ENCODE data around the gene GALNT13.

DNA sequence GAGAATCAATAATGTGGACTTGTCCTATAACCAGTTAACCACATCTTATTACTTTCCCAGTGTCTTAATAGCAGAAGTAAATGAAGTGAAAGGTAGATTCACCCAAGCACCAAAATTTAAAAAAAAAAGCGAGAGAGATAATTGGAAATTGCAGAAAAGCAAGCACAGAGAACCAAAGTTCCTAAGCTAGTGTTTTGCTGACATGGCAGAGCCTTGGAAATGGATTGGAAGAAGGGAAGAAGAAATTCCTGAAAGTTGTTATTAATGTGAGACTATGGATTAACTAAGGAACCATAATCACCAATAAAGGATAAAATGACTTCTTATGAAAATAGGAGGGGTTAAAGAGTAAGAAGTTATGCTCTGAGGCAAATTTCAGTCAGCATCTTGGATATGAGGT is 384.4 kb downstream of the GALNT13 start:
- TF ChIP-seq, protein P1, sequence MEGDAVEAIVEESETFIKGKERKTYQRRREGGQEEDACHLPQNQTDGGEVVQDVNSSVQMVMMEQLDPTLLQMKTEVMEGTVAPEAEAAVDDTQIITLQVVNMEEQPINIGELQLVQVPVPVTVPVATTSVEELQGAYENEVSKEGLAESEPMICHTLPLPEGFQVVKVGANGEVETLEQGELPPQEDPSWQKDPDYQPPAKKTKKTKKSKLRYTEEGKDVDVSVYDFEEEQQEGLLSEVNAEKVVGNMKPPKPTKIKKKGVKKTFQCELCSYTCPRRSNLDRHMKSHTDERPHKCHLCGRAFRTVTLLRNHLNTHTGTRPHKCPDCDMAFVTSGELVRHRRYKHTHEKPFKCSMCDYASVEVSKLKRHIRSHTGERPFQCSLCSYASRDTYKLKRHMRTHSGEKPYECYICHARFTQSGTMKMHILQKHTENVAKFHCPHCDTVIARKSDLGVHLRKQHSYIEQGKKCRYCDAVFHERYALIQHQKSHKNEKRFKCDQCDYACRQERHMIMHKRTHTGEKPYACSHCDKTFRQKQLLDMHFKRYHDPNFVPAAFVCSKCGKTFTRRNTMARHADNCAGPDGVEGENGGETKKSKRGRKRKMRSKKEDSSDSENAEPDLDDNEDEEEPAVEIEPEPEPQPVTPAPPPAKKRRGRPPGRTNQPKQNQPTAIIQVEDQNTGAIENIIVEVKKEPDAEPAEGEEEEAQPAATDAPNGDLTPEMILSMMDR (IDR thresholded peaks at IDR 0.05) = no peak
- no peak for TF ChIP-seq POLR2A (IDR thresholded peaks at IDR 0.05)
